ENCODE measurements around the gene PLCL1. TPM values are rescaled to one million over a fixed set of nuclear protein-coding genes. Genes with fewer than 3 reads are reported as not detected.

PLCL1 gene
- total RNA-seq, 1 experiment from 2014 or later, result 0.07 TPM

- ChIA-PET POLR2A (no interaction called here), CTCF (no interaction called here)
- TF ChIP-seq SOX15 (CRISPR knock-in tag; IDR thresholded peaks at IDR 0.05), result no peak
- no peak for TF ChIP-seq ARID4B (CRISPR knock-in tag; IDR thresholded peaks at IDR 0.05; ENCODE audit: borderline replicate concordance)
- TF ChIP-seq ERG (CRISPR knock-in tag; IDR thresholded peaks at IDR 0.05), result no peak
- TF ChIP-seq ZNF281 (CRISPR knock-in tag; IDR thresholded peaks at IDR 0.05), result no peak
- H3K4me3 Mint-ChIP-seq, result no peak overlapping the region
- no peak overlapping the region for H3K27ac Mint-ChIP-seq
- ATAC-seq (no peak), DNase-seq (ENCODE audit: low spot score) (no peak)
- H3K36me3 Mint-ChIP-seq, result no peaks in the 10 kb centered on the region
- H3K4me1 Mint-ChIP-seq, result peaks cover 18% of the 10 kb centered on the region
- no peaks in the 10 kb centered on the region for H3K9me3 Mint-ChIP-seq
- H3K27me3 Mint-ChIP-seq (ENCODE audit: low read depth), result no peaks in the 10 kb centered on the region; the same call in 1 of the 2 replicates
Measured at GRCh38 chr2:197949224-197949623, 144.8 kb downstream of the PLCL1 start.

- ChIA-PET POLR2A (no interaction called here), CTCF (no interaction called here)
- DNase-seq (ENCODE audit: low spot score), result no peak
- H3K4me1 Mint-ChIP-seq, result peaks cover 18% of the 10 kb centered on the region
- no peak overlapping the region for H3K4me3 Mint-ChIP-seq
- no peak overlapping the region for H3K27ac Mint-ChIP-seq
- TF ChIP-seq SP1 (CRISPR knock-in tag; conservative IDR thresholded peaks at IDR 0.05) (no peak), NR3C1 (CRISPR knock-in tag; conservative IDR thresholded peaks at IDR 0.05; ENCODE audit: low read depth) (no peak), ZMAT4 (CRISPR knock-in tag; IDR thresholded peaks at IDR 0.05) (no peak), USF1 (CRISPR knock-in tag; IDR thresholded peaks at IDR 0.05) (no peak), IRF2 (CRISPR knock-in tag; IDR thresholded peaks at IDR 0.05; ENCODE audit: borderline replicate concordance, low read depth) (no peak), ZNF232 (CRISPR knock-in tag; IDR thresholded peaks at IDR 0.05) (no peak), CREB1 (CRISPR knock-in tag; IDR thresholded peaks at IDR 0.05) (no peak), JUN (CRISPR knock-in tag; IDR thresholded peaks at IDR 0.05) (no peak), ATF6 (CRISPR knock-in tag; IDR thresholded peaks at IDR 0.05) (no peak), ZNF671 (CRISPR knock-in tag; IDR thresholded peaks at IDR 0.05) (no peak), ZNF138 (CRISPR knock-in tag; conservative IDR thresholded peaks at IDR 0.05) (no peak)
- no peaks in the 10 kb centered on the region for H3K9me3 Mint-ChIP-seq
- no peaks in the 10 kb centered on the region for H3K36me3 Mint-ChIP-seq
- no peak for ATAC-seq
- H3K27me3 Mint-ChIP-seq (ENCODE audit: low read depth), result no peaks in the 10 kb centered on the region; the same call in 1 of the 2 replicates
Measured at GRCh38 chr2:197950006-197950405, 145.6 kb downstream of the PLCL1 start.

All from WTC11 (cell line).